Stimulated activated CD8-positive, alpha-beta memory T cell treated with anti-CD3 and anti-CD28 coated beads, Interleukin-4, amount 100 ng/mL, for 1 hour (primary cell): ENCODE results near the gene SIRT3.
"Not testable (repeated sequence)": the region's sequence is repeated elsewhere in the genome, so short reads cannot be mapped to it uniquely, and the experiment has no call there.

Experiments used
- DNase-seq, 2 donors: peaks; one replicate each; pipeline ENCODE4 v3.0.0-alpha.2; 2020; ENCODE audit warnings: low read depth in 2 of 2, low spot score in 1 of 2

Gene SIRT3

GRCh38 chr11:271319-271715 lies 35.2 kb upstream of the SIRT3 start:
- DNase-seq: no peak

GRCh38 chr11:270451-271318 lies 34.5 kb upstream of the SIRT3 start:
- no peak for DNase-seq

GRCh38 chr11:269146-269890 lies 33.2 kb upstream of the SIRT3 start:
- no peak for DNase-seq

- DNase-seq: not testable (repeated sequence)
Observed at GRCh38 chr11:268716-269145, 32.6 kb upstream of the SIRT3 start.

GRCh38 chr11:267491-267994 lies 31.4 kb upstream of the SIRT3 start:
- no peak for DNase-seq

GRCh38 chr11:266676-267439 lies 30.7 kb upstream of the SIRT3 start:
- no peak for DNase-seq

GRCh38 chr11:261624-262023 lies 25.5 kb upstream of the SIRT3 start:
- DNase-seq: no peak

GRCh38 chr11:259413-259812 lies 23.3 kb upstream of the SIRT3 start:
- DNase-seq: no peak

GRCh38 chr11:257766-258493 lies 21.8 kb upstream of the SIRT3 start:
- no peak for DNase-seq

- DNase-seq: no peak
Observed at GRCh38 chr11:256952-257737, 21.0 kb upstream of the SIRT3 start.

GRCh38 chr11:255816-256215 lies 19.7 kb upstream of the SIRT3 start:
- DNase-seq: no peak

GRCh38 chr11:255176-255575 lies 19.0 kb upstream of the SIRT3 start:
- no peak for DNase-seq

GRCh38 chr11:253886-254270 lies 17.7 kb upstream of the SIRT3 start:
- no peak for DNase-seq

- DNase-seq: no peak
Observed at GRCh38 chr11:253160-253885, 17.2 kb upstream of the SIRT3 start.

GRCh38 chr11:252666-253065 lies 16.5 kb upstream of the SIRT3 start:
- DNase-seq: no peak

GRCh38 chr11:251550-251949 lies 15.4 kb upstream of the SIRT3 start:
- no peak for DNase-seq

- DNase-seq: peak; percentile 68 to 72
Observed at GRCh38 chr11:250740-251299, 14.7 kb upstream of the SIRT3 start.

GRCh38 chr11:250274-250673 lies 14.1 kb upstream of the SIRT3 start:
- no peak for DNase-seq

- DNase-seq: no peak
Observed at GRCh38 chr11:249062-249461, 12.9 kb upstream of the SIRT3 start.
